Brain pericyte (primary cell): ENCODE measurements around the gene CNEP1R1.

ENCODE experiments used
- DNase-seq: peaks from one replicate; pipeline ENCODE4 v3.0.0-alpha.2; 2012; ENCODE audit warnings: low read depth, low spot score

CNEP1R1 gene

GRCh38 chr16:50065241-50065623, 40.2 kb downstream of the CNEP1R1 start:
- no peak for DNase-seq

GRCh38 chr16:50065624-50066481, 40.8 kb downstream of the CNEP1R1 start, which contains the start of gene HEATR3:
TSS of gene HEATR3 (plus strand) at chr16:50065970. CDS start at chr16:50066132, 162 bp downstream.
- peak; percentile 74 for DNase-seq

- no peak for DNase-seq
Observed at GRCh38 chr16:50066482-50067289, 41.7 kb downstream of the CNEP1R1 start.

- no peak for DNase-seq
Observed at GRCh38 chr16:50067290-50067853, 42.3 kb downstream of the CNEP1R1 start.

GRCh38 chr16:50068550-50068949, 43.5 kb downstream of the CNEP1R1 start:
- DNase-seq = no peak

GRCh38 chr16:50069060-50069459, 44.0 kb downstream of the CNEP1R1 start:
- DNase-seq = no peak

- DNase-seq = no peak
Observed at GRCh38 chr16:50071075-50071671, 46.1 kb downstream of the CNEP1R1 start.

- no peak for DNase-seq
Observed at GRCh38 chr16:50072730-50073129, 47.7 kb downstream of the CNEP1R1 start.

GRCh38 chr16:50079397-50080140, 54.5 kb downstream of the CNEP1R1 start:
- DNase-seq = no peak

GRCh38 chr16:50081428-50082018, 56.5 kb downstream of the CNEP1R1 start:
- no peak for DNase-seq

GRCh38 chr16:50083996-50084395, 59.0 kb downstream of the CNEP1R1 start:
- no peak for DNase-seq

- no peak for DNase-seq
Observed at GRCh38 chr16:50086176-50086575, 61.2 kb downstream of the CNEP1R1 start.
